H9 (cell line): ENCODE results near the gene COL23A1. TPM values are rescaled to one million over a fixed set of nuclear protein-coding genes. Genes with fewer than 3 reads are reported as not detected.

ENCODE experiments used
- DNase-seq: peaks from one replicate; pipeline ENCODE4 v3.0.0-alpha.2; 2017
- H2AFZ ChIP-seq: one replicate; pipeline ENCODE4 v1.6.1; 2013; ENCODE audit warnings: mild to moderate bottlenecking, low read length, control low read depth, moderate library complexity
- H2AK5ac ChIP-seq: 2 replicates; pipeline ENCODE4 v1.6.1; 2013; ENCODE audit warnings: low read length, control low read depth, mixed read lengths; ENCODE audit not compliant: insufficient read length
- H2BK120ac ChIP-seq: one replicate; pipeline ENCODE4 v1.6.1; 2013; ENCODE audit warnings: low read depth, mild to moderate bottlenecking, low read length, control low read depth, inconsistent platforms; ENCODE audit not compliant: poor library complexity, severe bottlenecking
- H2BK12ac ChIP-seq: 2 replicates; pipeline ENCODE4 v1.6.1; 2013; ENCODE audit warnings: low read length, control low read depth, mixed read lengths, low read depth; ENCODE audit not compliant: insufficient read length
- H2BK15ac ChIP-seq: 2 replicates; pipeline ENCODE4 v1.6.1; 2013; ENCODE audit warnings: low read depth, low read length, control low read depth
- H2BK20ac ChIP-seq: one replicate; pipeline ENCODE4 v1.6.1; 2013; ENCODE audit warnings: low read depth, mild to moderate bottlenecking, low read length, control low read depth, inconsistent platforms; ENCODE audit not compliant: poor library complexity, severe bottlenecking
- H2BK5ac ChIP-seq: 2 replicates; pipeline ENCODE4 v1.6.1; 2013; ENCODE audit warnings: low read length, control low read depth, mixed read lengths; ENCODE audit not compliant: insufficient read length
- H3K14ac ChIP-seq: 2 replicates; pipeline ENCODE4 v1.6.1; 2013; ENCODE audit warnings: low read length, control low read depth; ENCODE audit not compliant: insufficient read depth
- H3K18ac ChIP-seq: 2 replicates; pipeline ENCODE4 v1.6.1; 2013; ENCODE audit warnings: low read depth, mild to moderate bottlenecking, mixed read lengths, low read length, control low read depth; ENCODE audit not compliant: insufficient read length
- H3K23ac ChIP-seq: 2 replicates; pipeline ENCODE4 v1.6.1; 2013; ENCODE audit warnings: low read length, control low read depth, mixed read lengths, low read depth; ENCODE audit not compliant: insufficient read length
- H3K23me2 ChIP-seq: 2 replicates; pipeline ENCODE4 v1.6.1; 2013; ENCODE audit warnings: low read depth, mild to moderate bottlenecking, mixed read lengths, low read length, control low read depth; ENCODE audit not compliant: insufficient read length, poor library complexity, severe bottlenecking
- H3K27ac ChIP-seq: 2 replicates; pipeline ENCODE4 v1.5.1; 2013; ENCODE audit warnings: low read length, control low read depth, mixed read lengths, low read depth; ENCODE audit not compliant: insufficient read length
- H3K27me3 ChIP-seq: 2 replicates; pipeline ENCODE4 v1.6.1; 2013; ENCODE audit warnings: low read length, control low read depth, inconsistent platforms; ENCODE audit not compliant: insufficient read depth
- H3K4ac ChIP-seq: 2 replicates; pipeline ENCODE4 v1.6.1; 2013; ENCODE audit warnings: low read depth, mild to moderate bottlenecking, control low read depth, inconsistent platforms, low read length, moderate library complexity
- H3K4me1 ChIP-seq: 2 replicates; pipeline ENCODE4 v1.6.1; 2013; ENCODE audit warnings: low read length, control low read depth, inconsistent platforms; ENCODE audit not compliant: insufficient read depth
- H3K4me2 ChIP-seq: 2 replicates; pipeline ENCODE4 v1.6.1; 2013; ENCODE audit warnings: low read length, control low read depth, mixed read lengths; ENCODE audit not compliant: insufficient read length, insufficient read depth
- H3K56ac ChIP-seq: 2 replicates; pipeline ENCODE4 v1.6.1; 2013; ENCODE audit warnings: low read depth, mild to moderate bottlenecking, mixed read lengths, low read length, control low read depth; ENCODE audit not compliant: insufficient read length
- H3K79me1 ChIP-seq: 2 replicates; pipeline ENCODE4 v1.6.1; 2013; ENCODE audit warnings: low read depth, mild to moderate bottlenecking, moderate library complexity, low read length, control low read depth, inconsistent platforms; ENCODE audit not compliant: insufficient read depth, poor library complexity, severe bottlenecking
- H3K79me2 ChIP-seq: 2 replicates; pipeline ENCODE4 v1.6.1; 2013; ENCODE audit warnings: low read length, control low read depth, inconsistent platforms; ENCODE audit not compliant: insufficient read depth
- H3K9ac ChIP-seq: 2 replicates; pipeline ENCODE4 v1.6.1; 2013; ENCODE audit warnings: low read length, control low read depth, mixed read lengths; ENCODE audit not compliant: insufficient read length; ENCODE audit errors: extremely low read depth
- H3K9me3 ChIP-seq: one replicate; pipeline ENCODE4 v1.6.1; 2013; ENCODE audit warnings: low read depth, low read length, inconsistent platforms; ENCODE audit not compliant: control insufficient read depth
- H3T11ph ChIP-seq: one replicate; pipeline ENCODE4 v1.6.1; 2013; ENCODE audit warnings: mild to moderate bottlenecking, low read length, control low read depth, inconsistent platforms
- H4K20me1 ChIP-seq: one replicate; pipeline ENCODE4 v1.6.1; 2013; ENCODE audit not compliant: control insufficient read depth, insufficient read length, insufficient read depth
- H4K5ac ChIP-seq: 2 replicates; pipeline ENCODE4 v1.6.1; 2013; ENCODE audit warnings: low read depth, mild to moderate bottlenecking, mixed read lengths, low read length, control low read depth; ENCODE audit not compliant: insufficient read length
- H4K8ac ChIP-seq: replicated peaks from 2 replicates; pipeline ENCODE4 v1.6.1; 2013; ENCODE audit warnings: low read length, control low read depth, mixed read lengths, low read depth; ENCODE audit not compliant: insufficient read length
- H4K91ac ChIP-seq: 2 replicates; pipeline ENCODE4 v1.6.1; 2013; ENCODE audit warnings: low read depth, mild to moderate bottlenecking, moderate library complexity, mixed read lengths, low read length, control low read depth; ENCODE audit not compliant: insufficient read length
- H3K27ac Mint-ChIP-seq, 3 experiments: 2 replicates in 2 of 3; 3 replicates in 1 of 3; pipeline ENCODE4 v1.8.0; 2020 to 2021; ENCODE audit warnings: mixed read lengths in 3 of 3, mild to moderate bottlenecking in 1 of 3, moderate library complexity in 1 of 3
- H3K27me3 Mint-ChIP-seq: 2 replicates; pipeline ENCODE4 v1.8.0; 2021; ENCODE audit warnings: low read depth, mild to moderate bottlenecking, moderate library complexity, mixed read lengths
- H3K36me3 Mint-ChIP-seq, 3 experiments: 2 replicates in 2 of 3; 3 replicates in 1 of 3; pipeline ENCODE4 v1.8.0; 2020 to 2021; ENCODE audit warnings: low read depth in 3 of 3, mixed read lengths in 3 of 3; ENCODE audit not compliant: insufficient read depth in 1 of 3
- H3K4me1 Mint-ChIP-seq, 2 experiments: 2 replicates each; pipeline ENCODE4 v1.8.0; 2020; ENCODE audit warnings: mixed read lengths in 2 of 2
- H3K4me3 Mint-ChIP-seq, 2 experiments: 2 replicates in 1 of 2; 3 replicates in 1 of 2; pipeline ENCODE4 v1.8.0; 2020 to 2021; ENCODE audit warnings: mild to moderate bottlenecking in 2 of 2, mixed read lengths in 2 of 2, moderate library complexity in 1 of 2
- H3K9me3 Mint-ChIP-seq, 2 experiments: 2 replicates in 1 of 2; 3 replicates in 1 of 2; pipeline ENCODE4 v1.8.0; 2020; ENCODE audit warnings: mild to moderate bottlenecking in 2 of 2, mixed read lengths in 2 of 2, moderate library complexity in 1 of 2
- WGBS: extraction: QIAGEN DNeasy Blood & Tissue Kit; methylation state at CpG from one replicate; pipeline ENCODE4 v1.1.7; 2013; ENCODE audit warnings: missing lambda C conversion rate, low lambda C conversion rate, mixed read lengths; ENCODE audit not compliant: insufficient read length; ENCODE audit errors: extremely low coverage; 5-methylcytosine and 5-hydroxymethylcytosine counted together
- total RNA-seq: library from RNA; stranded (reverse); gene quantifications from 2 replicates; pipeline ENCODE4 v1.2.1, GENCODE V29; 2021
- TF ChIP-seq, protein P1 (sequence below): fragments of 200-600 bp; sonication (generic); conservative IDR thresholded peaks from 3 replicates; pipeline ENCODE4 v1.8.0; 2021; ENCODE audit warnings: antibody characterized with exemption, mild to moderate bottlenecking

The COL23A1 gene
- total RNA-seq, 1 experiment from 2014 or later: 2.6 TPM

DNA sequence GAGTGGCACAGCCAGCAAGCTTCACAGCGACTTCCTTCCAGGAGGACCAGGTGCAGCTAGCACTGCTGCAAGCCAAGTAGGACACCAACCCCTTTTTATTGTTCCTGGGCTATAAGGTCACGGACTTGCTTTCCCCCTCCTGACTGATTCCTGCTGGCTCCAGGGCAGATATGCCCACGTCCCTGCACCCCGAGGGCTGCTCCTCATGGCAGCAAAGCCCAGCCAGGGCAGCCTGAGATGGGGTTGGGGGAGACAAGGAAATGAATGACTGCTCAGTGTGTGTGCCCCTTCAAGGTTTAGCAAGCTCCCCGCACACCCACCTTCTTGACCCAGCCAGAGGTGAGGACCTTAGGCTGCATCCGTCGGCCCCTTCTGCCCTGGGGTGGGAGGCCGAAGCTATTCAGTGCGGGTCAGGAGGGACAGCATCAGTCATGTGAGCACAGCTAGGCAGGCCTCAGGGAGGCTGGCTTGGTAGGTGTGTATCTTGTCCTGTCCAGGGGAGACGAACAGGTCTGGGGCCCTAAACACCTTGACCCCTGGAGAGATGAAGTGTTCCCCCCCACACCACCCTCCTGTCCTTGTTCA, 221.4 kb downstream of the COL23A1 start:
- no peak overlapping the region for H3K4me3 Mint-ChIP-seq
- H3K4me1 ChIP-seq: no peaks in the 10 kb centered on the region
- no peak overlapping the region for H3K18ac ChIP-seq
- no peak overlapping the region for H4K8ac ChIP-seq
- H3K9me3 Mint-ChIP-seq: peaks cover 8 to 13% of the 10 kb centered on the region in 2 experiments
- H4K5ac ChIP-seq: no peak overlapping the region
- no CpG with 5 or more reads among the region's 10 CpGs for WGBS
- no peak overlapping the region for H3K27ac Mint-ChIP-seq
- peaks cover 15 to 28% of the 10 kb centered on the region in 2 experiments for H3K4me1 Mint-ChIP-seq
- H2BK20ac ChIP-seq: no peak overlapping the region
- no peak overlapping the region for H3K56ac ChIP-seq
- H3K27me3 Mint-ChIP-seq: no peaks in the 10 kb centered on the region; the same call in 1 of the 2 replicates
- H2AFZ ChIP-seq: no peak overlapping the region
- H3K4me2 ChIP-seq: no peak overlapping the region
- H3K9ac ChIP-seq: no peak overlapping the region
- H2BK15ac ChIP-seq: no peak overlapping the region
- no peaks in the 10 kb centered on the region for H3K27me3 ChIP-seq
- H3K79me1 ChIP-seq: no peaks in the 10 kb centered on the region
- H3K4ac ChIP-seq: no peak overlapping the region
- H3K36me3 Mint-ChIP-seq: peaks cover 5 to 17% (median 12%) of the 10 kb centered on the region in 3 experiments; a peak in 6 of 7 replicates
- H3T11ph ChIP-seq: no peak overlapping the region
- H2BK120ac ChIP-seq: no peak overlapping the region
- no peak overlapping the region for H3K27ac ChIP-seq
- no peaks in the 10 kb centered on the region for H3K23me2 ChIP-seq
- TF ChIP-seq, protein P1, sequence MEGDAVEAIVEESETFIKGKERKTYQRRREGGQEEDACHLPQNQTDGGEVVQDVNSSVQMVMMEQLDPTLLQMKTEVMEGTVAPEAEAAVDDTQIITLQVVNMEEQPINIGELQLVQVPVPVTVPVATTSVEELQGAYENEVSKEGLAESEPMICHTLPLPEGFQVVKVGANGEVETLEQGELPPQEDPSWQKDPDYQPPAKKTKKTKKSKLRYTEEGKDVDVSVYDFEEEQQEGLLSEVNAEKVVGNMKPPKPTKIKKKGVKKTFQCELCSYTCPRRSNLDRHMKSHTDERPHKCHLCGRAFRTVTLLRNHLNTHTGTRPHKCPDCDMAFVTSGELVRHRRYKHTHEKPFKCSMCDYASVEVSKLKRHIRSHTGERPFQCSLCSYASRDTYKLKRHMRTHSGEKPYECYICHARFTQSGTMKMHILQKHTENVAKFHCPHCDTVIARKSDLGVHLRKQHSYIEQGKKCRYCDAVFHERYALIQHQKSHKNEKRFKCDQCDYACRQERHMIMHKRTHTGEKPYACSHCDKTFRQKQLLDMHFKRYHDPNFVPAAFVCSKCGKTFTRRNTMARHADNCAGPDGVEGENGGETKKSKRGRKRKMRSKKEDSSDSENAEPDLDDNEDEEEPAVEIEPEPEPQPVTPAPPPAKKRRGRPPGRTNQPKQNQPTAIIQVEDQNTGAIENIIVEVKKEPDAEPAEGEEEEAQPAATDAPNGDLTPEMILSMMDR: no peak
- no peak overlapping the region; the same call in 1 of the 2 replicates for H3K14ac ChIP-seq
- H2BK12ac ChIP-seq: no peak overlapping the region
- H4K91ac ChIP-seq: no peak overlapping the region
- H3K9me3 ChIP-seq: peaks cover 5% of the 10 kb centered on the region
- H4K20me1 ChIP-seq: peaks cover 2% of the 10 kb centered on the region
- H2AK5ac ChIP-seq: no peak overlapping the region
- no peaks in the 10 kb centered on the region for H3K79me2 ChIP-seq
- H3K23ac ChIP-seq: no peak overlapping the region
- H2BK5ac ChIP-seq: no peak overlapping the region
- DNase-seq: no peak
